GM18951 (cell line): ENCODE measurements around the gene OR2M4.

Source experiments
- POLR2A ChIP-seq: IDR thresholded peaks from 4 replicates; pipeline ENCODE4 v1.6.1; 2011; ENCODE audit warnings: mild to moderate bottlenecking; ENCODE audit not compliant: insufficient read length, insufficient read depth; ENCODE audit errors: extremely low read depth
- in situ Hi-C: fragments of 300-500 bp; cut with MboI; formaldehyde crosslinking; loops from one replicate; pipeline ENCODE4 v1.12.0; 2022; ENCODE audit warnings: low sequenced_read_pairs, mixed read lengths, inconsistent platforms; ENCODE audit not compliant: unreplicated experiment

Gene OR2M4

DNA sequence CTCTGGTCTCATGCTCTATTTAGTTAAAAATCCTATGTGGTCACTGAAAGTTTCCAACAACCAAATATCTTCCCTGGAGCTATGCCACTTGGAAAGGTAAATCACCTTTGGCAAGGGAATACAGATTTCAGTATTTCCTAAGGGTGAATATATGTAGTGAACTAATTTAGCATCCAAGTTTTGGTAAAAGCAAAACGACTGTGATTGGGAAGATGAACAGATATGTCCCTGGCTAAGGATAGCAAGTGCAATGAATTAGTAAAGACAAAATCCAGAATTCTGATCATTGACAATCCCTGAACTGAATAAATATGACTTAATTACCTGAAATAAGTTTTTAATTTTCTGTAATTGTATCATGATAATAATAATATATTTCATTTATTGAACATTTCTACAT is 46.7 kb downstream of the OR2M4 start, which contains the start of gene OR2T33:
Gene OR2T33 (minus strand): TSS at position 101 of the 400 bp plus-strand sequence. CDS start 4,162 bp downstream, outside the sequence.
- no peak for TF ChIP-seq POLR2A
- in situ Hi-C loops = no loop called here

DNA sequence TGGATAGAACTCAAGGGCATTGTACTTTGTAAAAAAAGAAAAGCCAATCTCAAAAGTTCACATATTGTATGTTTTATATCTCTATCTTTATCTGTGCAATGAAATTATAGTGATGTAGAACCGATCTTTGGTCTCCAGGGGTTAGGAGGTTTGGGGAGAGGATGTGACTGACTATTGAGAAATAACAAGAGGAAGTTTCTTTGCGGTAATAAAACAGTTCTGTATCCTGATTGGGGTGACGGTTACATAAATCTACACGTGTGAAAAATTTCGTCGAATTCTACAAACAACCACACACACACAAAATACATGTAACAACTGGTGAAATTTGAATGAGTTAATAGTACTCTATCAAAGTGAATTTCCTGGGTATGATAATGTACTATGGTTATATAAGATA is 57.2 kb downstream of the OR2M4 start:
- in situ Hi-C loops = no loop called here

More for the DNA sequence above, 57.2 kb downstream of the OR2M4 start:
- no peak for TF ChIP-seq POLR2A
